ENCODE data around the gene RNF220.

RNF220 gene

DNA sequence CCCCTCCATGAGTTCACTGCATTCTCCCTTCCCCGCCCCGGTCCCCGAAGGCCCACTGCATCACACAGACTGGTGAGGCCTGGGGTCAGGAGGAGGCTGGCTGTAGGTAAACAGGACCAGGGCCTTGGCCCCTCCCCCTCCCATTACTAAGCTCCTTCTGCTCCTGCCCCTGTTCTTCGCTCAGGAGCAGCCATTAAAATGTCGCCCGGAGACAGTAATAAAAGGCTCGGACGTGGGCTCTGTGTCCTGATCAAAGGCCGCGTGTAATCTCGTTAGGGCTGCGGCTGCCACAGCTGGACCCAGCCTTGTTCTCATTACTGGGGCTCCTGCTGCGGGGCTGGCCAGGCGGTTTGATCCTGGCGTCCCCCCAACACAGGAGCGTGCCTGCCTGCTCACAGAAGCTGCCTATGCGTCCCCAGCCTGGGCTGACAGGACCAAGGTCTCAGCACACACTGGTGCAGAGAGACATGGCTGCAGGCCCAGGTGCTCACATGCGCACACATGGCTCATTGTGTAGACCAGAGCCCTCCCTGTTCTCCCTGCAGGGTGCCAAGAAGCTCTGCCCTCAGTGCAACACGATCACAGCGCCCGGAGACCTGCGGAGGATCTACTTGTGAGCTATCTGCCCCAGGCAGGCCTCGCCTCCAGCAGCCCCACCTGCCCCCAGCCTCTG is 245.2 kb downstream of the RNF220 start:
- TF ChIP-seq CTCF (conservative IDR thresholded peaks at IDR 0.05) (no peak), ZFX (IDR thresholded peaks at IDR 0.05) (no peak)
- no peak overlapping the region for H3K27ac ChIP-seq

DNA sequence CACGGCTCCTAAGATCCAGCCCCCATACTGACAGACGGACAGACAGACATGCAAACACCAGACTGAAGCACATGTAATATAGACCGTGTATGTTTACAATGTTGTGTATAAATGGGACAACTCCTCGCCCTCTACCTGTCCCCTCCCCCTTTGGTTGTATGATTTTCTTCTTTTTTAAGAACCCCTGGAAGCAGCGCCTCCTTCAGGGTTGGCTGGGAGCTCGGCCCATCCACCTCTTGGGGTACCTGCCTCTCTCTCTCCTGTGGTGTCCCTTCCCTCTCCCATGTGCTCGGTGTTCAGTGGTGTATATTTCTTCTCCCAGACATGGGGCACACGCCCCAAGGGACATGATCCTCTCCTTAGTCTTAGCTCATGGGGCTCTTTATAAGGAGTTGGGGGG is 246.0 kb downstream of the RNF220 start:
- H3K27ac ChIP-seq: no peak overlapping the region
- TF ChIP-seq ZFX (IDR thresholded peaks at IDR 0.05) (no peak), CTCF (conservative IDR thresholded peaks at IDR 0.05) (no peak)

DNA sequence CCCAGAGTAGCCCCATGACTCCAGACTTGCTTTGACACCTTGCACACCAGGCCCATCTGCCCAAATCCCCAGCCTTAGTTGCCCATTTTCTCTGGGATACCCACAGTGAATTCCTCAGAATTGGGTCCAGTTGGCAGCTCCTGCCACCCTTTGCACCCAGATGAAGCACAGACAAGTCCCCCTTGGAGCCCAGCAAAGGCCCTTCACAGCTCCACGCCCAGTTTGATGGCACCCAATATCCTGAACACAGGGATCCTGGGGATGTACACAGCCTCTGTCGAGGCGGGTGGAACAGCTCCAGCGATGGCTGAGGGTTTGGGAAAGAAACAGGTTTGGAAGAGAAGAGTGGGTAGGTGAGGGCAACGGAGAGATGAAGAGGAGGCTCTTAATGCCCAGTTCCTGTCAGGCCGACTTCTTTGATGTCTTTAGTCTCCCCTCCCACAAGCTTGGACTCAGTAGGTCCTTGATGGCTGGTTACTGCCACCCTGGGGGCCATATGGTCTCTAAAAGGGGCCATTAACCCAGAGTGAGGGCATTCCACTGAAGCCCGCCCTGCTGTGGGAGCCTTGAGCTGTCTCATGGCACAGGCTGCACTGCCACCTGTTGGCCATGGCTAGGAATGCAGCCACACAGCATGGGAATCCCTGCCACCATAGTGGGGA is 247.5 kb downstream of the RNF220 start:
- H3K27ac ChIP-seq: no peak overlapping the region
- TF ChIP-seq CTCF (conservative IDR thresholded peaks at IDR 0.05): peak; percentile 98
- no peak for TF ChIP-seq ZFX (IDR thresholded peaks at IDR 0.05)

- TF ChIP-seq CTCF (conservative IDR thresholded peaks at IDR 0.05): peak; percentile 29
- no peak for TF ChIP-seq ZFX (IDR thresholded peaks at IDR 0.05)
- no peak overlapping the region for H3K27ac ChIP-seq
Observed at GRCh38 chr1:44653107-44653964, 248.3 kb downstream of the RNF220 start.

GRCh38 chr1:44654621-44655187 is 249.6 kb downstream of the RNF220 start:
- H3K27ac ChIP-seq: no peak overlapping the region
- TF ChIP-seq ZFX (IDR thresholded peaks at IDR 0.05) (no peak), CTCF (conservative IDR thresholded peaks at IDR 0.05) (no peak)

- no peak overlapping the region for H3K27ac ChIP-seq
- TF ChIP-seq CTCF (conservative IDR thresholded peaks at IDR 0.05) (peak; percentile 85), ZFX (IDR thresholded peaks at IDR 0.05) (no peak)
Observed at GRCh38 chr1:44655609-44656008, 250.6 kb downstream of the RNF220 start.

Measured in C4-2B (cell line).